ENCODE data around the gene MPHOSPH8.
A peak's percentile ranks its signal among the peaks of the same experiment; 100 is the strongest.
"Not testable (repeated sequence)": the region's sequence is repeated elsewhere in the genome, so short reads cannot be mapped to it uniquely, and the experiment has no call there.

Gene MPHOSPH8

GRCh38 chr13:19695428-19695827, 62.0 kb downstream of the MPHOSPH8 start:
- no peak overlapping the region for H3K4me3 ChIP-seq (ENCODE audit: low read depth, low read length)

GRCh38 chr13:19695829-19696228, 62.4 kb downstream of the MPHOSPH8 start:
- TF ChIP-seq CTCF (IDR thresholded peaks at IDR 0.05; ENCODE audit: insufficient read depth, low read depth, low read length, missing control alignments): no peak
- H3K4me3 ChIP-seq (ENCODE audit: low read depth, low read length): no peak overlapping the region
- no peak for DNase-seq (ENCODE audit: low read depth)

More at GRCh38 chr13:19695428-19695827, 62.0 kb downstream of the MPHOSPH8 start:
- no peak for TF ChIP-seq CTCF (IDR thresholded peaks at IDR 0.05; ENCODE audit: insufficient read depth, low read depth, low read length, missing control alignments)
- no peak for DNase-seq (ENCODE audit: low read depth)

DNA sequence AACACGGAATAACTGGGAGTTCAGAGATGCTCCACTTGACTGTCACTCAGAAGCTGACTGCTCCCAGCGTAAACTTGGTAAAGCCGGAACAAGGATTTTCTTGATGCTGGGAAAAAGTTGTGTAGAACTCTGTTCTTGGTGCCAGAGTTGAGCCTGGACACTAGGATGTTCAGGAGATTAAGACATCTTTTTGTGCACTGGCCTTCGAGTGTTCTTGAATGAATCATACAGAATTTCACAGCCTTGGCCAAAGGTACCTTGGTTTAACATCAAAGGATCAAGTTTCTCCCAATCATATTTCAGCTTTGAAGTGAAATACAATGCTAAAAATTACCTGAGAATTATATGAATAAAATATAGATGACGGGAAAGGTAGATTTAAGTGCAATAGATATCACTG, 67.5 kb downstream of the MPHOSPH8 start:
- DNase-seq (ENCODE audit: low read depth); H3K4me3 ChIP-seq (ENCODE audit: low read depth, low read length): not testable (repeated sequence)

DNA sequence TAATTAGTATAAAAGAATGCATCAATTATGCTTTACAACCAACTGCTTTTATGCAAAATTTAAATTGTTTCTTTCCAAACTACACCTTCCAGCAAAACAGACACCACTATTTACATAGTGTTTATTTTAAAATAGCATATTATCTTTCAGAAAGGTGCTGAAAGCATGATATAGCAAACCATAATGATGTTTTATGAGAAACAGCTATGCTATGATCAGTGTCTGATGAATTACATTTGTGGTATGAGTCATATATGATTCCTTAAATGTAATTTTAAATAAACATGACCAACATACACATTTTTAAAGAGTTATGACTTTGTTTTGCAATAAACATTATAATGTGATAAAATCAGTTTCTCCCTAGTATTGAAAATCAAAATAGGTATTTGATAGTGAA, 68.2 kb downstream of the MPHOSPH8 start:
- not testable (repeated sequence) for H3K4me3 ChIP-seq (ENCODE audit: low read depth, low read length); DNase-seq (ENCODE audit: low read depth)

DNA sequence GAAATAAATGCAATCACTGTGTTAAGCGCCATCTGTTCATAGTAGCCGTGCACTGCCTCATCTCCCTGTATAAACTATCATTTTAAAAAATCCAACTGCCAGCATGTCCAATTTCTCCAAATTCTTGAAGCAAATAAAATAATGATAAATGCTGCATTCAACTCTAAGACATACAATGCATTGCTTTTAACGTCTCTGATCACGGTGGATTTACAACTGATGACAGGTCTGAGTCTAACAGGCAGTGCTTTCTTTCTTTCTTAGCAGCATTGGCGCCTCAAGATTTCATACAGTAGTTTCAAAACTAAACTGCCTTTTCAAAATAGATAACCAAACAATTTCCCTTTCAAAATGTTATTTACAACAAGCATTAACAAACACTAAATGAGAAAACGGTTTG, 70.8 kb downstream of the MPHOSPH8 start:
- not testable (repeated sequence) for DNase-seq (ENCODE audit: low read depth); H3K4me3 ChIP-seq (ENCODE audit: low read depth, low read length)

DNA sequence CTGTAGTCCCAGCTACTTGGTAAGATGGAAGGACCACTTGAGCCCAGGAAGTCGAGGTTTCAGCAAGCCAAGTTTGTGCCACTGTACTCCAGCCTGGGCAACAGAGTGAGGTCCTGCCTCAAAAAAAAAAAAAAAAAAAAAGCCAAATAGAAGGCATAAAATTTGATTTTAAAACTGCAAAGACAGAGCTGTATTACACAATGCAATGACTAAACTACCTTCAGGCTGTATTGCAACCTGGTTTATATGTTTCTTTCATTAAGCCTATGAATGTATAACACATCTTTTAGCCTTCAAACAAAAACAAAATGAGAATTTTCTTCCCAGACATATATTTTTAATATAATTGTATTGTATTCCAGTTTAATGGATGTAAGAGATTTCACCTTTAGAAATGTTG, 75.6 kb downstream of the MPHOSPH8 start:
- H3K4me3 ChIP-seq (ENCODE audit: low read depth, low read length); DNase-seq (ENCODE audit: low read depth): not testable (repeated sequence)

DNA sequence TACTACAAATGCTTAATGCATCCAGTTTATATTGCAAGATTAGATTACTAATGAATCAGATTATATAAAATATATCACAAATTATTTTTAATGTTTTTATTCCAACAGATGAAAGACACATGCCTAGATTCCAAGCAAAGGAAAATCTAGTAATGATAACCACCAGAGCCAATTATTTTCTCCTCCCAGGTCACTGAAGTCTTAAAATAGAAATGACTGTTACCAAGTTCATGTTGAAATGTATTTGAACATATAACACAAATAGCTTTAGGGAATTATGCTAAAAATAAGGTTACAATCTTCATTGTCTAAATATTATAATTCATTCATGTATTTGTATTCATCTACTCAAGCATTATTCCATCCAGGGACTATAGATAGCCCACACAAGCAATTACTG, 76.3 kb downstream of the MPHOSPH8 start:
- DNase-seq (ENCODE audit: low read depth); H3K4me3 ChIP-seq (ENCODE audit: low read depth, low read length): not testable (repeated sequence)

DNA sequence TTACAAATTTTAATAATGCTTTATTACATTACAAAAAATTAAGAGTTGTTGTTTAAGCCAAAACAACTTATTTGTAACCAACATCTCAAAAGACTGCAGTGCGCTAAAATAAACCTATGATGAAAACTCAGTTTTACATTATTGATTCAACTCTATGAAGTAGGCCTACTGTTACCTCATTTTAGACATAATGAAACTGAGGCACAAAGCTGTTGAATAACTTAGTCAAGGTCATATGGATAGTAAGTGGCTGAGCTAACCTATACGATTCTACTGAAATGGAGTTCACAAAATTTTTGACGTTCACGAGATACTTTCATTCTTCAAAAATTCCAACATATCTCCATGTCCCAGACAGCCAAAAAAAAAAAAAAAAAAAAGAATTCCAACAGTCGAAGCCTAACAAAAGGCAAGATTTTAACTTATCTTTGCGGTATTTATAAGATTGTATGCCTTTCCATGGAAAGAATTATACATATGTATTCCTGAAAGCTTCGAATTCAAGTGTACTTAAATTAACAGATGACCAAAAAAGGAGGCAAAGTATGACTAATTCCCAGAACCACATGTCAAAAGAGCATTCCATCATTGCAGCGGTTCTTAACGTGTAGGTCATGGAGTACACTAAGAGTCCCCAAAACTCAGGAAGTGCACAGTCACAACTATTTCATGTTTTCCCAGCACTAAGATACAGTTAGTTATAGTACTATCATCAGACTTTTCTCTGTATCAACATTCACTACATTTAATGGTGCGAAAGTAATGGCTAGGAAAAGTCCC, 79.9 kb downstream of the MPHOSPH8 start:
- no peak overlapping the region for H3K4me3 ChIP-seq (ENCODE audit: low read depth, low read length)
- DNase-seq (ENCODE audit: low read depth): peak; percentile 34
- no peak for TF ChIP-seq CTCF (IDR thresholded peaks at IDR 0.05; ENCODE audit: insufficient read depth, low read depth, low read length, missing control alignments)

- H3K4me3 ChIP-seq (ENCODE audit: low read depth, low read length): no peak overlapping the region
- TF ChIP-seq CTCF (IDR thresholded peaks at IDR 0.05; ENCODE audit: insufficient read depth, low read depth, low read length, missing control alignments): no peak
- no peak for DNase-seq (ENCODE audit: low read depth)
Measured at GRCh38 chr13:19720039-19720438, 86.6 kb downstream of the MPHOSPH8 start.

Measured in GM12865 (cell line).